ENCODE data around the gene DUSP11. TPM values are rescaled to one million over a fixed set of nuclear protein-coding genes. Genes with fewer than 3 reads are reported as not detected.

DUSP11 gene
- total RNA-seq, 1 donor from 2014 or later: 32.4 TPM

DNA sequence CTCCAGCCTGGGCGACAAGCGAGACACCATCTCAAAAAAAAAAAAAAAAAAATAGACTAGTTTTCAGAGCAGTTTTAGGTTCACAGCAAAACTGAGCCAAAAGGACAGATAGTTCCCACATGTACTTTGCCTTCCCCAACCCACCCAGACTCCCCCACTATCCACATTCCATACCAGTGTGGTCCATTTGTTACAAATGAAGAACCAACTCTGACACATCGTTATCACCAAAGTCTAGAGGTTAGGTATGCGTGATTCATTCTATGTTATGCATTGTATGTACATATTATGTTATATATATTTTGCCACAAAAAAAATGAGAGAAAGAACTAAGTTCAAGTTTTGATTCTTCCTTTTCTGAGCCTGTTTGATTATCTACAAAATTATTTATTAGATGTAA lies 3.5 kb downstream of the DUSP11 start:
- Mint-ChIP-seq H3K36me3 (ENCODE audit: low read depth, unreplicated experiment) (peaks cover 25% of the 10 kb centered on the region), H3K9me3 (ENCODE audit: unreplicated experiment) (no peaks in the 10 kb centered on the region), H3K4me3 (ENCODE audit: unreplicated experiment) (no peak overlapping the region), H3K4me1 (ENCODE audit: unreplicated experiment) (peaks cover 4% of the 10 kb centered on the region), H3K27me3 (ENCODE audit: unreplicated experiment) (peaks cover 1% of the 10 kb centered on the region), H3K27ac (ENCODE audit: unreplicated experiment) (no peak overlapping the region)
- TF ChIP-seq, protein P1, sequence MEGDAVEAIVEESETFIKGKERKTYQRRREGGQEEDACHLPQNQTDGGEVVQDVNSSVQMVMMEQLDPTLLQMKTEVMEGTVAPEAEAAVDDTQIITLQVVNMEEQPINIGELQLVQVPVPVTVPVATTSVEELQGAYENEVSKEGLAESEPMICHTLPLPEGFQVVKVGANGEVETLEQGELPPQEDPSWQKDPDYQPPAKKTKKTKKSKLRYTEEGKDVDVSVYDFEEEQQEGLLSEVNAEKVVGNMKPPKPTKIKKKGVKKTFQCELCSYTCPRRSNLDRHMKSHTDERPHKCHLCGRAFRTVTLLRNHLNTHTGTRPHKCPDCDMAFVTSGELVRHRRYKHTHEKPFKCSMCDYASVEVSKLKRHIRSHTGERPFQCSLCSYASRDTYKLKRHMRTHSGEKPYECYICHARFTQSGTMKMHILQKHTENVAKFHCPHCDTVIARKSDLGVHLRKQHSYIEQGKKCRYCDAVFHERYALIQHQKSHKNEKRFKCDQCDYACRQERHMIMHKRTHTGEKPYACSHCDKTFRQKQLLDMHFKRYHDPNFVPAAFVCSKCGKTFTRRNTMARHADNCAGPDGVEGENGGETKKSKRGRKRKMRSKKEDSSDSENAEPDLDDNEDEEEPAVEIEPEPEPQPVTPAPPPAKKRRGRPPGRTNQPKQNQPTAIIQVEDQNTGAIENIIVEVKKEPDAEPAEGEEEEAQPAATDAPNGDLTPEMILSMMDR (IDR thresholded peaks at IDR 0.05; ENCODE audit: unreplicated experiment): no peak
- no peak for DNase-seq (ENCODE audit: low spot score)

DNA sequence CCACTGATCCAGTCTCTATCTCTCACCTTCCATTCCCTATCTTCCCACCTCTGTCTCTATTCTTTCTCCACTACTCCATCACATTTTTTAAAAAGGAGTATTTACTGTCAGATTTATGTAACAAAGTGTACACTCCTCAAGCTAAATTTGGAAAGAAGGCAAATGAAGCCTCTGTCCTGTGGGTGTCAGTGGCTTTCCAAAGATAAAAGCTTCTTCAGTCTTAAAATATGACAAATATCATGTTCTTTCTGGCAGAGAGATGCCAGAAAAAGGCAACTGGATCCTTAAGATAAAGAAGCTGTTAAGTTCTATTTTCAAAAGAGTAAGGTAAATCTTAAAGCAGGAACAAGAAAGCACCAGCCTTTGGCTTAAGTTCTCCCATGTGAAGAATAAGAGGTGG lies 7.1 kb downstream of the DUSP11 start:
- no peaks in the 10 kb centered on the region for H3K4me1 Mint-ChIP-seq (ENCODE audit: unreplicated experiment)

DNA sequence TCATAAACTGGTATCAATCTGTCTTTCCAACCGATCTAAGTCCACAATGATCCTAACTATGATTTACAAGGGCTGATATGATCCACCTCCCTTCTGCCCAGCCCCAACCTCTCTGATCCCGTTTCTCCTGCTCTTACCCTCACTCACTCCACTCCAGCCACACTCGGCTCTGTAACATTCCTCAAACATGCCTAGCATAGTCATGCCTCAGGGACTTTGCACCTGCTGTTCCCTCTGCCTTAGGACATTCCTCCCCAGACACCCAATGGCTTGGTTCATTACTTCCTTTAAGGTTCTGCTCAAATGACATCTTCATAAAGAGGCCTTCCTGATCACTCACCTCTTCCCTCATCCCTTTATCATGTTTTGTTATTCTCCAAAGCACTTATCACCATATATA lies 9.2 kb downstream of the DUSP11 start:
- TF ChIP-seq, protein P1 (IDR thresholded peaks at IDR 0.05; ENCODE audit: unreplicated experiment): no peak
- Mint-ChIP-seq H3K27ac (ENCODE audit: unreplicated experiment) (no peak overlapping the region), H3K4me3 (ENCODE audit: unreplicated experiment) (no peak overlapping the region), H3K36me3 (ENCODE audit: low read depth, unreplicated experiment) (peaks cover 47% of the 10 kb centered on the region), H3K9me3 (ENCODE audit: unreplicated experiment) (no peaks in the 10 kb centered on the region), H3K27me3 (ENCODE audit: unreplicated experiment) (peaks cover under 1% of the 10 kb centered on the region), H3K4me1 (ENCODE audit: unreplicated experiment) (no peaks in the 10 kb centered on the region)
- no peak for DNase-seq (ENCODE audit: low spot score)

More for the DNA sequence above, 7.1 kb downstream of the DUSP11 start:
- Mint-ChIP-seq H3K27ac (ENCODE audit: unreplicated experiment) (no peak overlapping the region), H3K36me3 (ENCODE audit: low read depth, unreplicated experiment) (peaks cover 42% of the 10 kb centered on the region), H3K4me3 (ENCODE audit: unreplicated experiment) (no peak overlapping the region), H3K9me3 (ENCODE audit: unreplicated experiment) (no peaks in the 10 kb centered on the region), H3K27me3 (ENCODE audit: unreplicated experiment) (peaks cover 1% of the 10 kb centered on the region)
- DNase-seq (ENCODE audit: low spot score): no peak
- TF ChIP-seq, protein P1 (IDR thresholded peaks at IDR 0.05; ENCODE audit: unreplicated experiment): no peak

DNA sequence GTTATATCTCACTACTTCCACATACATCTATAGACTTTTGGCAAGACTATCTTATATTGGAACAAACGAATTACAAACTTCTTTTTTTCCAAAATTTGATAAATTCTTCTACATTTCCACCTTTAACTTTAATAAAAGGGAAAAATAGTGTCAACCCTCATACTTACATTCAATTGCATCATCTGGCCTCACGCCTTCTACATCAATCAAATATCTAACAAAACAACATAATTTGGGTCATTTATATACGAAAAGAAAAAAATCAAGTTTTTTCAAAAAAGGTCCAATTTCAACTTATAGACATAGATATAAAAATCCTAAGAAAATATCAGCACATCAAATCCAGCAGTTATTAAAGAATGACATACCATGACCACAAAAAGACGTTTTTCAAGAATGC lies 12.9 kb downstream of the DUSP11 start:
- Mint-ChIP-seq H3K27ac (ENCODE audit: unreplicated experiment) (no peak overlapping the region), H3K9me3 (ENCODE audit: unreplicated experiment) (no peaks in the 10 kb centered on the region), H3K4me3 (ENCODE audit: unreplicated experiment) (no peak overlapping the region), H3K4me1 (ENCODE audit: unreplicated experiment) (no peaks in the 10 kb centered on the region), H3K36me3 (ENCODE audit: low read depth, unreplicated experiment) (peaks cover 39% of the 10 kb centered on the region), H3K27me3 (ENCODE audit: unreplicated experiment) (no peaks in the 10 kb centered on the region)
- TF ChIP-seq, protein P1 (IDR thresholded peaks at IDR 0.05; ENCODE audit: unreplicated experiment): no peak
- DNase-seq (ENCODE audit: low spot score): no peak

DNA sequence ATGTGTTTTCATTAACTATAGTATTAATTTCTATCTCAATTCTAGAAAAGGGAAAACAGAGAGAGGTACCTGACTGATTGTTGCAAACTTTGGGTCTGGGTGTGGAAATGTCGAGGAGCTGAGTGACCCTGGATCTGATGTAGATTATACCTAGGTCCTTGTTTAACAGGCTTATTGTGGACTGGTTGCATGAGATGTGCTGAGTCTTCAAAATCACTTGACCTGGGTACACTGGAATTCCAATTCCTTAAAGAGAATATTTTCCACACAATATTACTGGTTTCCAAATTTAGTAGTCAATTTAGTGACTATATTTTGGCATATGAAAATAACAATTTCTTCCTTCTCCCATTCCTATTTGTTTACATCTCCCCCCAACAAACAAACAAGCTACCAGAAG lies 13.6 kb downstream of the DUSP11 start:
- H3K27me3 Mint-ChIP-seq (ENCODE audit: unreplicated experiment): peaks cover 1% of the 10 kb centered on the region
- H3K9me3 Mint-ChIP-seq (ENCODE audit: unreplicated experiment): no peaks in the 10 kb centered on the region
- peaks cover 40% of the 10 kb centered on the region for H3K36me3 Mint-ChIP-seq (ENCODE audit: low read depth, unreplicated experiment)
- no peak for DNase-seq (ENCODE audit: low spot score)
- H3K27ac Mint-ChIP-seq (ENCODE audit: unreplicated experiment): no peak overlapping the region
- no peak overlapping the region for H3K4me3 Mint-ChIP-seq (ENCODE audit: unreplicated experiment)
- TF ChIP-seq, protein P1 (IDR thresholded peaks at IDR 0.05; ENCODE audit: unreplicated experiment): no peak
- no peaks in the 10 kb centered on the region for H3K4me1 Mint-ChIP-seq (ENCODE audit: unreplicated experiment)
